Upper lobe of left lung (tissue), 6 donors: ENCODE results near the gene RPRD1A. TPM values are rescaled to one million over a fixed set of nuclear protein-coding genes. Genes with fewer than 3 reads are reported as not detected.

Experiments used
- ATAC-seq, 2 donors: fragments of 200-7000 bp; cut with Tn5 transposase; one replicate each; pipeline ENCODE4 v1.9.1; 2022; ENCODE audit warnings: mild to moderate bottlenecking in 2 of 2, moderate library complexity in 2 of 2; ENCODE audit not compliant: low FRiP score in 2 of 2
- DNase-seq, 2 donors: peaks; one replicate each; pipeline ENCODE4 v3.0.0-alpha.2; 2019 to 2020
- H3K27ac ChIP-seq, 4 donors: fragments of 200-600 bp; sonication (generic); one replicate each; pipeline ENCODE4 v1.5.1; 2016 to 2019
- H3K27me3 ChIP-seq, 4 donors: fragments of 200-600 bp; sonication (generic); one replicate each; pipeline ENCODE4 v1.5.1; 2017 to 2019
- H3K36me3 ChIP-seq, 4 donors: fragments of 200-600 bp; sonication (generic); one replicate each; pipeline ENCODE4 v1.5.1; 2016 to 2019
- H3K4me1 ChIP-seq, 4 donors: fragments of 200-600 bp; sonication (generic); one replicate each; pipeline ENCODE4 v1.5.1; 2018 to 2019
- H3K4me3 ChIP-seq, 4 donors: fragments of 200-600 bp; sonication (generic); one replicate each; pipeline ENCODE4 v1.5.1; 2017 to 2019; ENCODE audit warnings: mild to moderate bottlenecking in 2 of 4, moderate library complexity in 1 of 4
- H3K9me3 ChIP-seq, 4 donors: fragments of 200-600 bp; sonication (generic); one replicate each; pipeline ENCODE4 v1.5.1; 2018 to 2019
- EP300 ChIP-seq, 4 donors: sonication (generic); formaldehyde crosslinking; IDR thresholded peaks; one replicate each; pipeline ENCODE4 v1.5.1; 2017; ENCODE audit warnings: antibody characterized with exemption in 4 of 4, control low read depth in 2 of 4
- POLR2A ChIP-seq, 4 donors: fragments of 450-650 bp; IDR thresholded peaks; one replicate each; pipeline ENCODE4 v1.5.1; 2016 to 2017; ENCODE audit warnings: antibody characterized with exemption in 4 of 4, mild to moderate bottlenecking in 2 of 4
- POLR2AphosphoS5 ChIP-seq, 2 donors: sonication (generic); formaldehyde crosslinking; IDR thresholded peaks; one replicate each; pipeline ENCODE4 v1.5.1; 2017; ENCODE audit warnings: antibody characterized with exemption in 2 of 2
- WGBS, 2 donors: methylation state at CpG; one replicate each; pipeline ENCODE4 v1.1.5; 2017 to 2018; 5-methylcytosine and 5-hydroxymethylcytosine counted together
- total RNA-seq, 6 donors: library from RNA; depleted of rRNA in 4 of 6; stranded (reverse); fragments of >200 nt in 4 of 6; gene quantifications; one replicate each; pipeline versions ENCODE4 v1.1.0 to v1.2.1, GENCODE V29; 2016 to 2021
- TF ChIP-seq, protein P1 (sequence below), 6 experiments: fragments of 450-650 bp in 4 of 6; fragments of 200-600 bp in 2 of 6; sonication (generic) in 2 of 6; IDR thresholded peaks; one replicate each; pipeline ENCODE4 v1.5.1; 2016 to 2019; ENCODE audit warnings: antibody characterized with exemption in 6 of 6
- donor health status: DM: no; HTN: no; CAD: no; lungs with moderate emphysema.
- donor health status: DM: no; HTN: yes; CAD: no; lungs with severe emphysema.

Gene RPRD1A
- total RNA-seq, 6 donors from 2014 or later, result 30.6 to 84.4 (median 44.3) TPM

DNA sequence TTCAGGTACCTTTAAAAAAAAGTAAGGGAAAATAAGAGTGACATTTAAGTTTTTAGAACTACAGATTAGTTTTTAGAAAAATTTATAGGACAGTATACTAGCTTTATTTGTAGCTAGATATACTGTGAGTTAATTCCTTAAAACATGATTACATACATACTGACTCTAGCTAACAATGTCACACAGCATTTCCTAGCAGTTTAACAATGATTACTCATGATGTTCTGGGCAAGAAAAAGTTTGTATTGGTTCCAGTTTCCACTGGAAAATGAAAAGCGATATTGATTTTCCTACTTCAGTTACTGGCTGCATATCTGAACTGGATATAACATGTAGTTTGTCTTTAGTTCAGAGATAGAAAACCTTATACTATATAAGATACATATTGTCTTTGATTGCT, 42.4 kb upstream of the RPRD1A start:
- Histone ChIP-seq H3K4me1 (no peaks in the 10 kb centered on the region), H3K27me3 (no peaks in the 10 kb centered on the region), H3K9me3 (no peaks in the 10 kb centered on the region), H3K4me3 (no peak overlapping the region), H3K27ac (no peak overlapping the region), H3K36me3 (peaks cover 9 to 56% (median 13%) of the 10 kb centered on the region in 4 donors)
- 97 to 100% methylated on average over 1 of the region's 1 CpG for WGBS, 2 donors
- no peak for DNase-seq
- no peak for TF ChIP-seq POLR2AphosphoS5 (IDR thresholded peaks at IDR 0.05)
- no peak for TF ChIP-seq EP300 (IDR thresholded peaks at IDR 0.05)
- TF ChIP-seq POLR2A (IDR thresholded peaks at IDR 0.05), result no peak
- TF ChIP-seq, protein P1, sequence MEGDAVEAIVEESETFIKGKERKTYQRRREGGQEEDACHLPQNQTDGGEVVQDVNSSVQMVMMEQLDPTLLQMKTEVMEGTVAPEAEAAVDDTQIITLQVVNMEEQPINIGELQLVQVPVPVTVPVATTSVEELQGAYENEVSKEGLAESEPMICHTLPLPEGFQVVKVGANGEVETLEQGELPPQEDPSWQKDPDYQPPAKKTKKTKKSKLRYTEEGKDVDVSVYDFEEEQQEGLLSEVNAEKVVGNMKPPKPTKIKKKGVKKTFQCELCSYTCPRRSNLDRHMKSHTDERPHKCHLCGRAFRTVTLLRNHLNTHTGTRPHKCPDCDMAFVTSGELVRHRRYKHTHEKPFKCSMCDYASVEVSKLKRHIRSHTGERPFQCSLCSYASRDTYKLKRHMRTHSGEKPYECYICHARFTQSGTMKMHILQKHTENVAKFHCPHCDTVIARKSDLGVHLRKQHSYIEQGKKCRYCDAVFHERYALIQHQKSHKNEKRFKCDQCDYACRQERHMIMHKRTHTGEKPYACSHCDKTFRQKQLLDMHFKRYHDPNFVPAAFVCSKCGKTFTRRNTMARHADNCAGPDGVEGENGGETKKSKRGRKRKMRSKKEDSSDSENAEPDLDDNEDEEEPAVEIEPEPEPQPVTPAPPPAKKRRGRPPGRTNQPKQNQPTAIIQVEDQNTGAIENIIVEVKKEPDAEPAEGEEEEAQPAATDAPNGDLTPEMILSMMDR (IDR thresholded peaks at IDR 0.05), result no peak
- no peak for ATAC-seq

DNA sequence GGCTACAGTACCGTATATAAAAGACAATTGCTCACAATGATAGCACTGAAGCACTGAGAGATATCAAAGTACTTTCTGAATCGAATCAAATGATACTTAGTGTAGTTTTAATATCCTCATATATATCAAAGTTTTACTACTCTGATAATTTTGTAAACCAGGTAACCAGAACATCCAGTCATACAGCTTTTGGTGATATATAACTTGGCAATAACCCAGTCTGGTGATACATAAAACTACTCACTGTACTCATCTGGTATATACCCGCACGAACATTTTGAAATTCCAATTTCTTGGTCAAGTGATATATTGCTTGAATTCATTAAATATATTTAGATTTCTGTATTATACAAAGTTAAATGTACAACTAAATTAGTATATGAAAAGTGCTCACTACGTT, 41.2 kb upstream of the RPRD1A start:
- ATAC-seq (no peak), DNase-seq (no peak)
- 93% methylated on average over 5 of the region's 5 CpGs for WGBS, 2 donors
- TF ChIP-seq, protein P1 (IDR thresholded peaks at IDR 0.05), result no peak
- no peak for TF ChIP-seq POLR2AphosphoS5 (IDR thresholded peaks at IDR 0.05)
- TF ChIP-seq EP300 (IDR thresholded peaks at IDR 0.05), result no peak
- no peak for TF ChIP-seq POLR2A (IDR thresholded peaks at IDR 0.05)
- H3K27ac ChIP-seq, result no peak overlapping the region
- H3K9me3 ChIP-seq, result no peaks in the 10 kb centered on the region
- no peaks in the 10 kb centered on the region for H3K27me3 ChIP-seq
- H3K4me1 ChIP-seq, result no peaks in the 10 kb centered on the region
- no peak overlapping the region for H3K4me3 ChIP-seq
- peaks cover 8 to 45% (median 11%) of the 10 kb centered on the region in 4 donors for H3K36me3 ChIP-seq

DNA sequence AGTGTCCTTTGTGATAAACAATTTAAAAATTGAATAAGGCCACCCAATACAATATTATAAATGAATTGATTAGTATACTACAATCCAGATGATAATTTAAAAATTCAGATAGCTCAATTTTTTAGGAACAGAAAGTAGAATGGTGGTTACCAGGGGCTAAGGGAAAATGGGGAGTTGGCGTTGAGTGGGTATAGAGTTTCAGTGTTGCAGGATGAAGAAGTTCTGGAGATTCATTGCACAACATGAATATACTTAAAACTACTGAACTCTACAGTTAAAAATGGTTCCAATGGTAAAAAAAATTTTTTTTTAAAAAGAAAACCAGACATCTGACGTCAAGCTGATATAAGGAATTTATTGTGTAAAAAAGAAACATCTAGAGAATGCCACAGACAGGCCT, 40.8 kb upstream of the RPRD1A start:
- no peaks in the 10 kb centered on the region for H3K9me3 ChIP-seq
- H3K36me3 ChIP-seq, result peaks cover 8 to 41% (median 11%) of the 10 kb centered on the region in 4 donors
- TF ChIP-seq, protein P1 (IDR thresholded peaks at IDR 0.05), result no peak
- TF ChIP-seq POLR2AphosphoS5 (IDR thresholded peaks at IDR 0.05) (no peak), POLR2A (IDR thresholded peaks at IDR 0.05) (no peak), EP300 (IDR thresholded peaks at IDR 0.05) (no peak)
- WGBS, 2 donors, result 45% methylated on average over 2 of the region's 2 CpGs
- DNase-seq, result no peak
- H3K27me3 ChIP-seq, result no peaks in the 10 kb centered on the region
- no peaks in the 10 kb centered on the region for H3K4me1 ChIP-seq
- no peak overlapping the region for H3K4me3 ChIP-seq
- no peak overlapping the region for H3K27ac ChIP-seq
- ATAC-seq, result no peak

DNA sequence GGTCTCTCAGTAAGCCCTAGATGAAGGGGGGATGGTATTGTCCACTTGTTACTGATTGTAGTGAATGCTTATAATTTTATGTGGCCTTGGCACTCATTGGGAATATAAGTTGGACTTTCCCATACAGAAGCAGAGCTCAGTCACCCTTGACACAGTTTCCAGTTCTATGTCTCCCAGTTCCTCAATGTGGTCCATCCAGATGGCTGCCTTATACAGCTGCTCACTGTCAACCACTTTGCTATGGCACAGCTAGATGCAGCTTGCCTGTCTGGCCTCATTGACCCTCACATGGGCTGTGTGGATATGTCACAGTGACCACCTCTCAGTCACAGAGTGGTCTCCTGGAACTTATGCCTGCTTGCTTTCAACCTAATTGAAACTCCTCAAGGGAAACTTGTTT, 40.1 kb upstream of the RPRD1A start:
- ATAC-seq (no peak), DNase-seq (no peak)
- Histone ChIP-seq H3K27me3 (no peaks in the 10 kb centered on the region), H3K36me3 (peaks cover 6 to 34% (median 8%) of the 10 kb centered on the region in 4 donors), H3K9me3 (no peaks in the 10 kb centered on the region), H3K4me3 (no peak overlapping the region), H3K27ac (no peak overlapping the region), H3K4me1 (no peaks in the 10 kb centered on the region)
- TF ChIP-seq POLR2A (IDR thresholded peaks at IDR 0.05), result no peak
- no peak for TF ChIP-seq EP300 (IDR thresholded peaks at IDR 0.05)
- TF ChIP-seq, protein P1 (IDR thresholded peaks at IDR 0.05), result no peak
- no peak for TF ChIP-seq POLR2AphosphoS5 (IDR thresholded peaks at IDR 0.05)

DNA sequence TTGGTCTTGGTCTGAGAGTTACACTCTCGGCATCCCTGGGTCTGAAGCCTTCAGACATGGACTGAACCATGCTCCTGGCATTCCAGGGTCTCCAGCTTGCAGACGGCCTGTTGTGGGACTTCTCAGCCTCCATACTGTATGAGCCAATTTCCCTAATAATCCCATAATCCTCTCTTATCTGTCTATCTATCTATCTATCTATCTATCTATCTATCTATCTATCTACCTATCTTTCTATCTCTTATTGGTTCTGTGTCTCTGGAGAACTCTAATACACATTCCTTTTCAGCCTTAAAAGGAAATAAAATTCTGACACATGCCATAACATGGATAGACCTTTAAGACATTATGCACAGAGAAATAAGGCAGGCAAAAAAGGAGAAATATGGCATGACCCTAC, 37.4 kb upstream of the RPRD1A start:
- Histone ChIP-seq H3K9me3 (peaks cover 0 to 3% (median 0%) of the 10 kb centered on the region in 4 donors), H3K36me3 (peaks cover 0 to 9% (median 0%) of the 10 kb centered on the region in 4 donors), H3K27me3 (no peaks in the 10 kb centered on the region), H3K4me1 (no peaks in the 10 kb centered on the region), H3K4me3 (no peak overlapping the region), H3K27ac (no peak overlapping the region)
- DNase-seq (no peak), ATAC-seq (no peak)
- TF ChIP-seq EP300 (IDR thresholded peaks at IDR 0.05) (no peak), POLR2A (IDR thresholded peaks at IDR 0.05) (no peak), POLR2AphosphoS5 (IDR thresholded peaks at IDR 0.05) (no peak)
- TF ChIP-seq, protein P1 (IDR thresholded peaks at IDR 0.05), result no peak
- 93 to 94% methylated on average over 2 of the region's 2 CpGs for WGBS, 2 donors
